Kidney epithelial cell (primary cell): ENCODE data around the gene YAF2. TPM values are rescaled to one million over a fixed set of nuclear protein-coding genes. Genes with fewer than 3 reads are reported as not detected.
"Not testable (repeated sequence)": the region's sequence is repeated elsewhere in the genome, so short reads cannot be mapped to it uniquely, and the experiment has no call there.

Experiments used
- DNase-seq: peaks from one replicate; pipeline ENCODE4 v3.0.0-alpha.2; 2010; ENCODE audit warnings: low read depth
- H3K27me3 ChIP-seq: 2 replicates; pipeline ENCODE4 v1.6.0; 2011; ENCODE audit warnings: low read length; ENCODE audit not compliant: control insufficient read depth, insufficient read depth
- H3K36me3 ChIP-seq: 2 replicates; pipeline ENCODE4 v1.5.1; 2011; ENCODE audit warnings: low read length; ENCODE audit not compliant: control insufficient read depth, insufficient read depth
- H3K4me3 ChIP-seq: 2 replicates; pipeline ENCODE4 v1.5.1; 2011; ENCODE audit warnings: low read depth, mild to moderate bottlenecking, control low read depth, low read length
- CTCF ChIP-seq: IDR thresholded peaks from 2 replicates; pipeline ENCODE4 v1.5.1; 2011; ENCODE audit warnings: mild to moderate bottlenecking, moderate library complexity, low read length, control low read depth, inconsistent platforms; ENCODE audit not compliant: insufficient read depth, poor library complexity, severe bottlenecking
- total RNA-seq: library from RNA; depleted of rRNA; stranded (reverse); fragments of >200 nt; gene quantifications from 2 replicates; pipeline ENCODE4 v1.2.3, GENCODE V29; 2015

YAF2 gene
- total RNA-seq, 1 donor from 2014 or later: 15.7 TPM

GRCh38 chr12:42199007-42199406 is 39.0 kb downstream of the YAF2 start:
- TF ChIP-seq CTCF: no peak
- Histone ChIP-seq H3K27me3 (no peaks in the 10 kb centered on the region), H3K4me3 (no peak overlapping the region), H3K36me3 (no peaks in the 10 kb centered on the region)
- DNase-seq: no peak

- no peak for TF ChIP-seq CTCF
- H3K27me3 ChIP-seq: no peaks in the 10 kb centered on the region
- DNase-seq: no peak
- H3K36me3 ChIP-seq: no peaks in the 10 kb centered on the region
- no peak overlapping the region for H3K4me3 ChIP-seq
Observed at GRCh38 chr12:42196723-42197603, 41.1 kb downstream of the YAF2 start.

GRCh38 chr12:42192686-42193085 is 45.4 kb downstream of the YAF2 start:
- Histone ChIP-seq H3K4me3 (no peak overlapping the region), H3K27me3 (no peaks in the 10 kb centered on the region), H3K36me3 (no peaks in the 10 kb centered on the region)
- no peak for TF ChIP-seq CTCF
- no peak for DNase-seq

- no peak for TF ChIP-seq CTCF
- H3K27me3 ChIP-seq: no peaks in the 10 kb centered on the region
- no peaks in the 10 kb centered on the region for H3K36me3 ChIP-seq
- H3K4me3 ChIP-seq: no peak overlapping the region
- no peak for DNase-seq
Observed at GRCh38 chr12:42192258-42192657, 45.8 kb downstream of the YAF2 start.

- H3K4me3 ChIP-seq: no peak overlapping the region
- no peaks in the 10 kb centered on the region for H3K36me3 ChIP-seq
- no peak for TF ChIP-seq CTCF
- H3K27me3 ChIP-seq: no peaks in the 10 kb centered on the region
- DNase-seq: no peak
Observed at GRCh38 chr12:42190376-42190775, 47.7 kb downstream of the YAF2 start.

GRCh38 chr12:42188275-42188674 is 49.8 kb downstream of the YAF2 start:
- not testable (repeated sequence) for DNase-seq, H3K27me3 ChIP-seq, H3K4me3 ChIP-seq, H3K36me3 ChIP-seq
